PFSK-1 (cell line): ENCODE results near the gene ELSPBP1.

Source experiments
- POLR2AphosphoS5 ChIP-seq: IDR thresholded peaks from 2 replicates; pipeline ENCODE4 v1.6.1; 2012; ENCODE audit warnings: low read depth, mild to moderate bottlenecking, control low read depth, low read length, moderate library complexity
- SIN3A ChIP-seq: IDR thresholded peaks from 2 replicates; pipeline ENCODE4 v1.6.1; 2012; ENCODE audit warnings: mild to moderate bottlenecking, low read length, moderate library complexity, borderline replicate concordance; ENCODE audit not compliant: insufficient read depth
- TAF1 ChIP-seq: IDR thresholded peaks from 2 replicates; pipeline ENCODE4 v1.6.1; 2012; ENCODE audit warnings: low read length, control low read depth, borderline replicate concordance; ENCODE audit not compliant: insufficient read depth
- TF ChIP-seq, protein P1 (sequence below), 2 experiments: IDR thresholded peaks; 2 replicates each; pipeline versions ENCODE4 v1.6.1 to v1.8.0; 2011 to 2012; ENCODE audit warnings: low read depth in 2 of 2, low read length in 2 of 2, control low read depth in 1 of 2, inconsistent platforms in 1 of 2, mild to moderate bottlenecking in 1 of 2, moderate library complexity in 1 of 2; ENCODE audit not compliant: insufficient read depth in 1 of 2

DNA sequence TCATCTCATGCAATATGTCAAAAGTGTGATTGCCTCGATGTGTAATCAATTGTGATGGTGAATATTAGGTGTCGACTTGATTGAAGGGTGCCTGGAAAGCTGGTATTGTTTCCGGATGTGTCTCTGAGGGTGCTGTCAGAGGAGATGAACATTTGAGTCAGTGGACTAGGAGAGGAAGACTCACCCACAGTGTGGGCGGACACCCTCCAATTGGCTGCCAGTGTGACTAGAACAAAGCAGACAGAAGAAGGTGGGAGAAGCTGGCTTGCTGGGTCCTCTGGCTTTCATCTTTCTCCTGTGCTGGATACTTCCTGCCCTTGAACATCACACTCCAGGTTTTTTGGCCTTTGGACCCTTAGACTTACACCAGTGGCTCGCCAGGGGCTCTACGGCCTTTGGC, 64.9 kb downstream of the ELSPBP1 start:
- TF ChIP-seq SIN3A (no peak), TAF1 (no peak), POLR2AphosphoS5 (no peak)
- TF ChIP-seq, protein P1, sequence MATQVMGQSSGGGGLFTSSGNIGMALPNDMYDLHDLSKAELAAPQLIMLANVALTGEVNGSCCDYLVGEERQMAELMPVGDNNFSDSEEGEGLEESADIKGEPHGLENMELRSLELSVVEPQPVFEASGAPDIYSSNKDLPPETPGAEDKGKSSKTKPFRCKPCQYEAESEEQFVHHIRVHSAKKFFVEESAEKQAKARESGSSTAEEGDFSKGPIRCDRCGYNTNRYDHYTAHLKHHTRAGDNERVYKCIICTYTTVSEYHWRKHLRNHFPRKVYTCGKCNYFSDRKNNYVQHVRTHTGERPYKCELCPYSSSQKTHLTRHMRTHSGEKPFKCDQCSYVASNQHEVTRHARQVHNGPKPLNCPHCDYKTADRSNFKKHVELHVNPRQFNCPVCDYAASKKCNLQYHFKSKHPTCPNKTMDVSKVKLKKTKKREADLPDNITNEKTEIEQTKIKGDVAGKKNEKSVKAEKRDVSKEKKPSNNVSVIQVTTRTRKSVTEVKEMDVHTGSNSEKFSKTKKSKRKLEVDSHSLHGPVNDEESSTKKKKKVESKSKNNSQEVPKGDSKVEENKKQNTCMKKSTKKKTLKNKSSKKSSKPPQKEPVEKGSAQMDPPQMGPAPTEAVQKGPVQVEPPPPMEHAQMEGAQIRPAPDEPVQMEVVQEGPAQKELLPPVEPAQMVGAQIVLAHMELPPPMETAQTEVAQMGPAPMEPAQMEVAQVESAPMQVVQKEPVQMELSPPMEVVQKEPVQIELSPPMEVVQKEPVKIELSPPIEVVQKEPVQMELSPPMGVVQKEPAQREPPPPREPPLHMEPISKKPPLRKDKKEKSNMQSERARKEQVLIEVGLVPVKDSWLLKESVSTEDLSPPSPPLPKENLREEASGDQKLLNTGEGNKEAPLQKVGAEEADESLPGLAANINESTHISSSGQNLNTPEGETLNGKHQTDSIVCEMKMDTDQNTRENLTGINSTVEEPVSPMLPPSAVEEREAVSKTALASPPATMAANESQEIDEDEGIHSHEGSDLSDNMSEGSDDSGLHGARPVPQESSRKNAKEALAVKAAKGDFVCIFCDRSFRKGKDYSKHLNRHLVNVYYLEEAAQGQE (IDR thresholded peaks at IDR 0.05; ENCODE audit: insufficient read depth in 1 of 2, low read depth in 2 of 2, low read length in 2 of 2): no peak
